H1 (cell line): ENCODE data around the gene SLC31A2. TPM values are rescaled to one million over a fixed set of nuclear protein-coding genes. Genes with fewer than 3 reads are reported as not detected.
"Not testable (repeated sequence)": the region's sequence is repeated elsewhere in the genome, so short reads cannot be mapped to it uniquely, and the experiment has no call there.

Source experiments
- CTCF ChIA-PET: fragments of 300-600 bp; sonication (Branson Sonifier 250); formaldehyde crosslinking; loops from one replicate; lab custom pipeline; 2021; ENCODE audit not compliant: partially characterized antibody; lab: Charles Lee
- POLR2A ChIA-PET: fragments of 300-600 bp; sonication (Branson Sonifier 250); formaldehyde crosslinking; loops from one replicate; lab custom pipeline; 2021; ENCODE audit warnings: inconsistent platforms; ENCODE audit not compliant: partially characterized antibody; lab: Charles Lee
- DNase-seq, 2 experiments: peaks; one replicate each; pipeline versions ENCODE4 v3.0.0 to v3.0.0-alpha.2; 2010 to 2022; ENCODE audit warnings: low spot score in 2 of 2, low read depth in 1 of 2, mixed read lengths in 1 of 2
- FAIRE-seq: peaks from 2 replicates; lab custom pipeline; 2011; peaks lifted over from hg19 to GRCh38; lab: Jason Lieb, UNC
- H2AFZ ChIP-seq: 2 replicates; pipeline ENCODE4 v1.8.1; 2012; ENCODE audit warnings: low read length, inconsistent platforms
- H2AK5ac ChIP-seq: 2 replicates; pipeline ENCODE4 v1.6.1; 2013; ENCODE audit warnings: low read depth, low read length
- H2BK120ac ChIP-seq: replicated peaks from 2 replicates; pipeline ENCODE3; 2013; ENCODE audit warnings: low read depth, low read length, inconsistent platforms
- H2BK12ac ChIP-seq: 2 replicates; pipeline ENCODE4 v1.6.1; 2013; ENCODE audit warnings: low read depth, low read length
- H2BK15ac ChIP-seq: 2 replicates; pipeline ENCODE4 v1.6.1; 2013; ENCODE audit warnings: low read length
- H2BK20ac ChIP-seq: 2 replicates; pipeline ENCODE4 v1.6.1; 2013; ENCODE audit warnings: low read length
- H2BK5ac ChIP-seq: 2 replicates; pipeline ENCODE4 v1.6.1; 2013; ENCODE audit warnings: low read depth, low read length
- H3K14ac ChIP-seq: 2 replicates; pipeline ENCODE4 v1.6.1; 2013; ENCODE audit warnings: inconsistent platforms; ENCODE audit not compliant: insufficient read length
- H3K18ac ChIP-seq: 2 replicates; pipeline ENCODE4 v1.6.1; 2013; ENCODE audit warnings: low read length; ENCODE audit errors: extremely low read depth
- H3K23ac ChIP-seq: 2 replicates; pipeline ENCODE4 v1.6.1; 2013; ENCODE audit warnings: inconsistent platforms; ENCODE audit not compliant: insufficient read length
- H3K23me2 ChIP-seq: 2 replicates; pipeline ENCODE4 v1.6.1; 2013; ENCODE audit warnings: low read depth, low read length
- H3K27ac ChIP-seq: 2 replicates; pipeline ENCODE4 v1.6.1; 2011; ENCODE audit warnings: low read depth, low read length, inconsistent platforms
- H3K27me3 ChIP-seq, 4 experiments: replicated peaks in 1 of 4; 1 replicate in 1 of 4; 2 replicates in 3 of 4; pipeline versions ENCODE4 v1.6.1 to v1.8.1; 2011 to 2013; ENCODE audit warnings: low read length in 3 of 4, mild to moderate bottlenecking in 3 of 4, inconsistent platforms in 2 of 4, mixed read lengths in 2 of 4, moderate library complexity in 1 of 4; ENCODE audit not compliant: control insufficient read depth in 3 of 4, insufficient read depth in 3 of 4; ENCODE audit errors: extremely low read depth in 1 of 4
- H3K36me3 ChIP-seq, 4 experiments: 2 replicates each; pipeline versions ENCODE4 v1.6.1 to v1.8.1; 2011 to 2013; ENCODE audit warnings: mild to moderate bottlenecking in 4 of 4, low read length in 3 of 4, moderate library complexity in 2 of 4, control low read depth in 1 of 4, inconsistent platforms in 1 of 4; ENCODE audit not compliant: insufficient read depth in 4 of 4, control insufficient read depth in 2 of 4
- H3K4ac ChIP-seq: replicated peaks from 2 replicates; pipeline ENCODE3; 2013; ENCODE audit warnings: low read length, low read depth, mixed read lengths, inconsistent platforms; ENCODE audit not compliant: insufficient read length
- H3K4me1 ChIP-seq, 4 experiments: replicated peaks in 1 of 4; 1 replicate in 1 of 4; 2 replicates in 3 of 4; pipeline versions ENCODE4 v1.6.1 to v1.8.1; 2011 to 2013; ENCODE audit warnings: low read length in 3 of 4, inconsistent platforms in 2 of 4, mixed read lengths in 1 of 4; ENCODE audit not compliant: insufficient read depth in 4 of 4, control insufficient read depth in 3 of 4
- H3K4me2 ChIP-seq, 2 experiments: 2 replicates each; pipeline versions ENCODE4 v1.6.1 to v1.8.1; 2011 to 2013; ENCODE audit warnings: low read depth in 2 of 2, low read length in 2 of 2, control low read depth in 1 of 2, inconsistent platforms in 1 of 2, mild to moderate bottlenecking in 1 of 2; ENCODE audit not compliant: insufficient read depth in 1 of 2
- H3K4me3 ChIP-seq, 4 experiments: fragments of 200-600, 300-600 bp in 1 of 4; sonication (generic), shearing (Covaris generic), sonication (Bioruptor Twin) in 1 of 4; 2 replicates each; pipeline versions ENCODE4 v1.5.1 to v1.8.1; 2011 to 2016; ENCODE audit warnings: low read length in 4 of 4, low read depth in 3 of 4, control low read depth in 2 of 4, inconsistent platforms in 2 of 4, mild to moderate bottlenecking in 2 of 4, mixed read lengths in 1 of 4, moderate library complexity in 1 of 4; ENCODE audit not compliant: insufficient read depth in 2 of 4; ENCODE audit errors: extremely low read depth in 1 of 4
- H3K56ac ChIP-seq: replicated peaks from 2 replicates; pipeline ENCODE3; 2013; ENCODE audit warnings: low read depth, mild to moderate bottlenecking, mixed read lengths, low read length, inconsistent platforms; ENCODE audit not compliant: insufficient read length
- H3K79me1 ChIP-seq: 2 replicates; pipeline ENCODE4 v1.6.1; 2013; ENCODE audit warnings: low read depth, low read length, control low read depth
- H3K79me2 ChIP-seq, 2 experiments: 2 replicates each; pipeline versions ENCODE4 v1.6.1 to v1.8.1; 2012 to 2013; ENCODE audit warnings: low read length in 2 of 2, mild to moderate bottlenecking in 2 of 2, inconsistent platforms in 1 of 2; ENCODE audit not compliant: insufficient read depth in 2 of 2, control insufficient read depth in 1 of 2
- H3K9ac ChIP-seq, 4 experiments: replicated peaks in 1 of 4; 1 replicate in 1 of 4; 2 replicates in 3 of 4; pipeline versions ENCODE4 v1.6.1 to v1.8.1; 2011 to 2013; ENCODE audit warnings: low read depth in 3 of 4, low read length in 3 of 4, control low read depth in 2 of 4, mild to moderate bottlenecking in 2 of 4, moderate library complexity in 2 of 4, inconsistent platforms in 1 of 4; ENCODE audit errors: extremely low read depth in 1 of 4
- H3K9me3 ChIP-seq, 2 experiments: 2 replicates each; pipeline versions ENCODE4 v1.6.1 to v1.8.1; 2012 to 2013; ENCODE audit warnings: mild to moderate bottlenecking in 2 of 2, moderate library complexity in 2 of 2, control low read depth in 1 of 2, inconsistent platforms in 1 of 2, low read depth in 1 of 2, low read length in 1 of 2, mixed read lengths in 1 of 2; ENCODE audit not compliant: insufficient read depth in 2 of 2
- H4K20me1 ChIP-seq, 2 experiments: replicated peaks in 1 of 2; 2 replicates each; pipeline versions ENCODE3 to v1.8.1; 2011 to 2013; ENCODE audit warnings: inconsistent platforms in 2 of 2, low read length in 2 of 2, mild to moderate bottlenecking in 1 of 2; ENCODE audit not compliant: insufficient read depth in 2 of 2, control insufficient read depth in 1 of 2
- H4K5ac ChIP-seq: 2 replicates; pipeline ENCODE4 v1.6.1; 2013; ENCODE audit warnings: low read length, low read depth, mixed read lengths, inconsistent platforms; ENCODE audit not compliant: insufficient read length
- H4K8ac ChIP-seq: 2 replicates; pipeline ENCODE4 v1.8.0; 2013; ENCODE audit warnings: mild to moderate bottlenecking, moderate library complexity, low read length, inconsistent platforms; ENCODE audit not compliant: insufficient read depth; ENCODE audit errors: extremely low read depth
- H4K91ac ChIP-seq: replicated peaks from 2 replicates; pipeline ENCODE3; 2013; ENCODE audit warnings: low read length, mixed read lengths, inconsistent platforms; ENCODE audit not compliant: insufficient read length
- WGBS, 2 experiments: shearing (Covaris generic) in 1 of 2; methylation state at CpG; one replicate each; pipeline versions ENCODE4 v1.1.6 to v1.1.7; 2013 to 2015; ENCODE audit warnings: low lambda C conversion rate in 2 of 2, mixed read lengths in 2 of 2, inconsistent platforms in 1 of 2, low coverage in 1 of 2, missing lambda C conversion rate in 1 of 2; ENCODE audit not compliant: insufficient replicate concordance in 2 of 2, insufficient coverage in 1 of 2, insufficient read length in 1 of 2; ENCODE audit errors: extremely low coverage in 1 of 2, missing lambda C conversion rate in 1 of 2; 5-methylcytosine and 5-hydroxymethylcytosine counted together
- polyA plus RNA-seq, 7 experiments: library from polyadenylated mRNA; depleted of rRNA in 3 of 7; stranded (reverse) in 5 of 7; unstranded in 2 of 7; fragments of >200 nt in 5 of 7; fragments of 200-250 nt in 2 of 7; gene quantifications; 1 replicate in 5 of 7; 2 replicates in 1 of 7; 4 replicates in 1 of 7; pipeline versions ENCODE4 v1.2.1 to v1.2.3, GENCODE V29; 2011 to 2013; ENCODE audit warnings: missing spikeins in 2 of 7, mixed read lengths in 2 of 7
- total RNA-seq: library from RNA; stranded (reverse); fragmentation: NEBNext Ultra II Directional; extraction: Animal tissue kit (Norgen Biotek cat#: 25700); gene quantifications from 2 replicates; pipeline ENCODE4 v1.2.1, GENCODE V29; 2021

The SLC31A2 gene
- total and polyA plus RNA-seq, 2 of the 8 experiments (the other 6 are each of a cell fraction or from before 2014, with no cell fraction given) = 2.0 to 2.9 TPM

GRCh38 chr9:113118829-113119228 is 32.0 kb upstream of the SLC31A2 start:
- H3K9me3 ChIP-seq, H3K4me2 ChIP-seq, H3K4me3 ChIP-seq, H4K5ac ChIP-seq, H3K23ac ChIP-seq, H3K36me3 ChIP-seq, H2BK5ac ChIP-seq, DNase-seq, H3K18ac ChIP-seq, H2AFZ ChIP-seq, H3K14ac ChIP-seq, H2BK12ac ChIP-seq, H3K27ac ChIP-seq, H4K91ac ChIP-seq, FAIRE-seq, H3K79me2 ChIP-seq, H4K20me1 ChIP-seq, H3K4me1 ChIP-seq, H2BK15ac ChIP-seq, H3K27me3 ChIP-seq, H3K79me1 ChIP-seq, H3K9ac ChIP-seq, H4K8ac ChIP-seq, H2BK20ac ChIP-seq, H2BK120ac ChIP-seq, H3K4ac ChIP-seq, H3K56ac ChIP-seq, H2AK5ac ChIP-seq, H3K23me2 ChIP-seq, POLR2A ChIA-PET: not testable (repeated sequence)
- CTCF ChIA-PET = interaction anchor here (0.6 kb wide), 1 partner anchor 159 kb away, joined by 3 read pairs; no protein-coding TSS in a partner anchor
- WGBS, 2 experiments = no CpG with 5 or more reads among the region's 6 CpGs
